Stimulated activated CD8-positive, alpha-beta memory T cell treated with anti-CD3 and anti-CD28 coated beads, Interleukin-7, amount 100 ng/mL, for 24 hours (primary cell): Measurements from ENCODE around the gene COPB1.

Experiments
- DNase-seq: peaks from one replicate; pipeline ENCODE4 v3.0.0-alpha.2; 2020; ENCODE audit warnings: low read depth

COPB1 gene

DNA sequence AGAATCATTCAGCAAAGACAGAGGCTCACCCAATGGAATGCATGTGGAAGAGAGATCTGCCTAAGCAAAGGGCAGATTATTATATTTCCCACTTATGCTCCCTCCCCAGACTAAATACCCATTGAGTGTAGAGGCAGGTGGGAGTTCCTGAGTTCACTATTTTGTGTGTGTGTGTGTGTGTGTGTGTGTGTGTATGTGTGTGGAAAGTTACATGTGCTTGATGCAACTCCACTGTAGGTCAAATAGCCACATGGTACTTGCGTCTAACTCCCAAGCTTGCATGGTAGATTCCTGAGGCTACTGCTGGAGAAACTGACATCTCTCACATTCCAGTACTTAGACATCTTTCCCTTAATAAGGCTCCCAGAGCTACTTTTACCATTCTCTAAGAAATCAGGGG lies 3.4 kb upstream of the COPB1 start:
- DNase-seq: no peak

GRCh38 chr11:14502039-14502438 lies 2.4 kb upstream of the COPB1 start:
- no peak for DNase-seq

DNA sequence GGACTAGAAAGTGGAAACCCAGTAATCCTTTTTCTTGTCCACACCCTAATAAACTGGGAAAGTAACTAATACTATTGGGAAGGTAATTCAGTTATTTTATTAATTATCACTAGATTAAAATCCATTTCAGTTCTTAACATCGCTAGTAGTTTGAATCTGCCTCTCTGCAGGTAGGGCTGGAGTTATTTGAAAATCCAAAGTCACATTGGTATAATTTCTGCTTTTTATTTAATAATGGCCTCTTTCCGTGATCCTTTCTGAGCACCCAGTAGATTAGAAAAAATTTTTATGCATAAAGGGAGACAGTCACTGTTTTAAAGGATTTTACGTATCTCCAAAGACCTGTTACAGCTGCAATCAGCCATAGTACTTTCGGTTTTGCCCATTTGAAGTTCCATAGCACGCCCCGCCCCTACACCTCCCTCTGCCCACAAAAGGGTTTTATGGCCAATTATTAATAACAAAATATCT lies 605 bp upstream of the COPB1 start:
- no peak for DNase-seq

DNA sequence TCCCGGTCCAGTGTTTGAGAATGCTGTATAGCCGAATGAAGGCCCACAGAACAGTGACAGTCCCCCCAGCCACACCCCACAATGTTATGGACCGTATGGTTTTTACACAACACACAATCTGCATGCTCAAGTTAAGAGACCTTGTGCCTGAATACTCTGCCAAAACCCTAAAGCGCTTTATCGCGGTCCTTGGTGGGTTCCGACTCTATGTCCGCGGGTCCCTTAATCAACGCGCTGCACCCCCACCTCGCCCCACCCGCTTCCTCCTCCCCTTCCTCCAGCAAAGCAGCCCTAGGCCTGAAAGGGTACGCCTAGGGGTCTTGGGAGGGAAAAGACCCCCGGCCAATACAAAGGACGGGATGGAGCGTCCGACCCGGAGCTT lies 442 bp downstream of the COPB1 start:
- peak; percentile 9 for DNase-seq

DNA sequence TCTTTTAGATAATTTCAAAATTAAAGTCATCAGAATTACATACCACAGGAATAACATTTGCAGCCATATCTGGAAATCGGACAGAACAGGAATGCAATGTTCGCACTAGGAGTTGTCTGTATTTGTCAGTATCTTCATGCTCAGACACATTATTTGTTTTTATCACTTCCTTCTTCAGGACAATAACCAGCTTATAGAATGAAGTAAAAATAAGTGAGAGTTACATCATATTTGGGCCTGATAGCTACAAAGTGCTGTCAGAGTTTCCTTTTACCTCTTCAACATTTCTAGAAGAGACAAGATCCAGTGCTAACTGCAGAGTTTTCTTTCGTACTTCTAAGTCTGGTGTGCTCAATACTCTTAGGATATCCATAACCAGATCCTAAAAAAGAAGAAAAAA lies 18.9 kb downstream of the COPB1 start:
- DNase-seq: no peak

- no peak for DNase-seq
These were observed 28.5 kb downstream of the COPB1 start for GRCh38 chr11:14471127-14471526.

DNA sequence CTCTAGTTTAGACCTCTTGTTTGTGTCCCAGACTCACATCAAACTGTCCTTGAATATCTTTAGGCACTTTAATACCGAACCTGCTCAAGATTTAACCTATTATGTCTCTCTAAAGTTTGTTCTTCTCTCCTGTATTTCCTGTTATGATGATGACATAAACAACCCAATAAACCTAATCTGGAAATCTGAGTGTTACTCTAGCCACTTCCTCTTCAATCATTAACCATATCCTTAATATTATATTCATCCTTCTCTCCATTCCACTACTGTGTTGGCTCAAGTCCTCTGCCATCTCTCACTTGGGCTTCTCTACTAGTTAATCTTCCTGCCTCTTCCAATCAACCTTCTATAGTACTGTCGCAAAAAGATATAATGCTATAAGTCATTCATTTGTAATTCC lies 36.0 kb downstream of the COPB1 start:
- no peak for DNase-seq

DNA sequence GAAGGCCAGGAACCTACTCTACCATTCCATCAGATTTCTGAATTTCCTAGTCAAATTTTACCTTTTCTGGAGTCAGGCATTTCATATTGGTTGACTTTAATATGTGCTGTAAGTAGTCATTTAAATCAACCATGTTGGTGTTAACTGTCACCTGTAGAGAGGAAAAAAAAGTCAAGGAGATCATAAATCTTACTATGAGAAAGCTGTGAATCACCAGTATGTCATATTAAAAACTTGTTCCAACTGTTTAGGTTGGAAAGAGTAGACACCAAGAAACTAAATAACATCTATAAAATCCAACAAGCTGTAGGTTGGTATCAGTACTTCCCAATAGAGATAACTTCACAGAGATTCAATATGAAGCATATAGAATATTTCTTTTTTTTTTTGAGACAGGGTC lies 39.5 kb downstream of the COPB1 start:
- DNase-seq: no peak

- DNase-seq: no peak
These were observed 41.2 kb downstream of the COPB1 start for GRCh38 chr11:14458377-14458776.

GRCh38 chr11:14455648-14456430 lies 43.8 kb downstream of the COPB1 start:
- no peak for DNase-seq

DNA sequence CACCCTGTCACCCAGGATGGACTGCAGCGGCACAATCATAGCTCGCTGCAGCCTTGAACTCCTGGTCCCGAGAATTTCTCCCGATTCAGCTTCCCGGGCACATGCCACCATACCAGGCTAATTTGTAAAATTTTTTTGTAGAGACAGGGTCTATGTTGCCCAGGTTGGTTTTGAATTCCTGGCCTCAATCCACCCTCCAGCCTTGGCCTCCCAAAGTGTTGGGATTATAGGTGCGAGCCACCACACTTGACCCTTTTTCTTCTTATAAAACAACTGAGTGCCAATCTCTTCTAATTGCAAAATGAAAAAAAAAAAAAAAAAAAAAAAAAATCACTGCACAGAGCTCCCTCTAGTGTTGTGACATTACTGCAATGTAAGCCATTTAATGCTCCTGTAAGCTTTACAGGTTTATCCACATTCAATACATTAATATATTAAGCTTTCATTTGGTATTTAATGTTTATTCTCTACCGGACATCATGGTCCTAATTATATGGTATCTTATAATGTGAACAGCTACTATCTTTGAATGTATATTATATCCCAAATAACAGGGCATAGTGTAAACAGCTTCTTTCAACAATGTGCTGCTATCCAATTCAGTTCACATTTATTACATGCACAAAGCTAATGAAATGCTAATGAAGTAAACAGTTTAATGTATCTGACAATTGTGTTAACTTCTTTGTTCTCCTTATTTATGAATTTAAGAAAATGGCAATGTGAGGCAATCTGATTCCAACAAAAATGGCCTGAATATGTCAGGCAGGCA lies 44.6 kb downstream of the COPB1 start:
- DNase-seq: no peak

DNA sequence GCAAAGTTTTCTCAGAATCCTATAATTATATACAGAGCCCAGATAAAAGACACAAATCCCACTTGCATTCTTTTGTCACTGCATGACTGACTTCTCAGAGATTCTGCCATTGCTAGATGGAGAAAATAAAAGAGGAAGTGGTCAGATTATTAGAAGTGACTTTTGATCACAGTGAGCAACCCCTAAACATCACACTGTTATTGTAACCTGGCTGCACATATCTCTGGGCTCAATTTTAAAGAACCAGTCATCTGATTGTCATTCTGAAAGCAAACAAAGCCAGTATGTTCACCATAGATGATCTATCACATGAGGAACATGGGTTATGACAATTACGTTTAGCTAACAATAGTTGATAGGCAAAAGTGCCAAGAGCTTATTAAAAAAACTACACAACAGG lies 47.8 kb downstream of the COPB1 start:
- DNase-seq: no peak

- DNase-seq: no peak
These were observed 50.3 kb downstream of the COPB1 start for GRCh38 chr11:14449302-14449714.

DNA sequence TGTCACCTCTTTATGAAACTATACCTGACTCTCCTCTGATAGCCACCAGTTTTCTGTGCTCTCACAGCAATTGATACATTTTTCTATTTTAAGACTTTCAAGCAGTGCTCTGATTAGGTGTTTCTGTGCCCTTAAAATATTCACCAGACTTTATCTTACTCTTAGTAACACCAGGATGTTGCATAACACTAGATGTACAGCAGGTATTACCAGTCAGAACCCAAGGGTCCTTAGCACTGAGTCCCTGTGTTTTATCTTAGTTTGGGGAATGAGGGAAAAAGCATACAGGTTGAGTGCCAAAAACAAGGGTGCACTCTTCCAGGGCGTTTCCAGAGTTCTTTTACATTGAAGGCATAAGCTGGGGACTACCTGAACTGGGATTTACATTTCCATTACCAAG lies 51.4 kb downstream of the COPB1 start:
- DNase-seq: no peak

DNA sequence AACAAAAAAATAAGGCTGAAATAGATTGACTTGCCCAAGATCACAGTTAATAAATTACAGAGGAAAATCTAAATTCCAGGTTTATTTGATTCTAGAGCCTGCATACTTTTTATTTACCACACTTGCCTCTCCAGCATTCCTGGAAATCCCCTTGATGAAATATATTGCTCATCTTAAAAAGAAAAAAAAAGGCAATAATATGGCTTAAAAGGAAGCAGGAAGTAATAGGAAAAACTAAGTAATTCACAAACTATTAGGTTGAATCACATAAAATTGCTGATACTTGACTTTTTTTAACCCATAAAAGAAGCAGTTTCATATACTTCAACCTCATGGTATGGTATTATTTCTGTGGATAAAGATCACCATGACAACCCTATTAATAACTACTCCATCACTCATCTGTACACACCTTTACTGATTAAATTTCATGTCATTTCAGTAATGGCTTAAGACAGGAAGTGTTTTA lies 52.9 kb downstream of the COPB1 start:
- no peak for DNase-seq

- no peak for DNase-seq
These were observed 53.8 kb downstream of the COPB1 start for GRCh38 chr11:14445542-14446530.

DNA sequence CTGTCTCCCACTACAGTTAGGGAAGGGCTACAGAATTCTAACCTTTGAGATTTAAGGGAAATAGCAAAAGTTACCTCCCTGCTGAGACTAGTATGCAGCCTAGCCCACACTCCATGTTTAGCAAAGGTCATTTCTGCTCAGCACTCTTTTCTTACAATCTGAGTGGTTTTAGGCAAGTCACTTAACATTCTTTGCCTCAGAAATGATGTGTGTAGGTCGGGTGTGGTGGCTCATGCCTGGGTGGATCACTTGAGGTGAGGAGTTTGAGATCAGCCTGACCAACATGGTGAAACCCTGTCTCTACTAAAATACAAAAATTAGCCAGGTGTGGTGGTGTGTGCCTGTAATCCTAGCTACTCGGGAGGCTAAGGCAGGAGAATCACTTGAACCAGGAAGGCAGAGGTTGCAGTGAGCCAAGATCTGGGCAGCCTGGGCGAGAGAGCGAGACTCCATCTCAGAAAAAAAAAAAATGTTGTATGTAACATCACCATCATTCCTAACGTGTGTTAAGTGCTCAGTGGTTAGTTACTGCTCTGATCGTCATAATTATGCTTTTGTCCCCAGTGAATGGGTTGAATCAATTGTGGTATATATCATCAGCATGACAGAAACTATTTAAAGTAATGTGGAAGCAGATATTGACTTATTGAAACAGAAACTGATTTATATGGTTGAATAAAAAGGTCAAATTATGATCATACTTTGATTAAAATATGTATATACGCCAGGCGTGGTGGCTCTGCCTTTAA lies 55.0 kb downstream of the COPB1 start:
- DNase-seq: no peak

DNA sequence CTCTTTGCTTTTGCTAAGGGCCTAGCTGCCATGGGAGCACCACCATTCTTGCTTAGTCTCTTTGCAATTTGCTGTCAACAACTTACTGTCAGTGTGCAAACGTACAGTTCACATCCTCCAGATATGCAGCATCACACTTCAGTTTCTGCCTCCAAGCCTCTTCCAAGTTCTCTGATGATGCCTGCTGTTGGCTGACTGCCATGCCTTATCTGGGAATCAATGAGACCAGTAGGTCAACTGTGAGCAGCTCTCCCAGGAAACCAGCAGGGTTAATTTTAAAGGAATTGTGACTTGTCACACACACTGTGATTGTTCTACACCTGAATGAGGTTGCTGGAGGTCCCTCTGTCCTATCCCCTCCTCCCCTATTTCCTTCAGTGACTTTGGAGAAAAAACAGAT lies 56.0 kb downstream of the COPB1 start:
- no peak for DNase-seq

DNA sequence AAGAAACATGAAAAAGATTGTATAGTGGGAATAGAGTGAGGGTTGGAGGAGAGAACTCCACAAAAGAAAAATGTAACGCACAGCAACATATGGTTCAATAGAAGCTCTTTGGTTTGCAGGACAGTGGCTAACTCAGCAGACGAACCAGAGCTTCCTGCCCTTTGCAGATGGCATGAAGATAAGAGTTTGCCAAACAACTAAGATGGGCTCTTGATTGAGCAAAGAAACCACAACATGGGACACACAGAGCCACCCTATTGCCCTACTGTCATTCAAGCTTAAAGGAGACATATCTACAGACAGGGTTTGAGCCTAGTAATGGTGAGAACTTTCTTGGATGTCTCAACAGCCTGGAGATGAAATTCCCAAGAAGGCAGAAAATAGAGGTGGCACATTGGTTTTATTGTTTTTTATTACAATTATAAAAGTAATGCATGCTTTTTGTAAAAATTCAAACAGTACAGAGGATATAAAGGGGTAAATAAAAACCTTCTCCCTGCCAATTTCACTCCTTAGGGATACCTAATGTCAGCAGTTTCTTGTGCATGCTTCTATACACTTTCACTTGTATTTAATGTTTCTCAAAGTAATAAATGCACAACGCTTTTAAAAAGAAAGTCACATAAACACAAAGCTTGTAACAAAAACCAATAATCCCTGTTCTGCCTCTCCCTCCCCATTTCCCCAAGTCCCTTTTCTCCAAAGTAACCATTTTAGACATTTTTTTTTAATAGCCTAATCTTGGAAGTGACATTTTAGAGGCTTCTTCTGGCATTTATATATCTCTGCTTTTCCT lies 63.7 kb downstream of the COPB1 start:
- no peak for DNase-seq

GRCh38 chr11:14425621-14426020 lies 74.0 kb downstream of the COPB1 start:
- no peak for DNase-seq

DNA sequence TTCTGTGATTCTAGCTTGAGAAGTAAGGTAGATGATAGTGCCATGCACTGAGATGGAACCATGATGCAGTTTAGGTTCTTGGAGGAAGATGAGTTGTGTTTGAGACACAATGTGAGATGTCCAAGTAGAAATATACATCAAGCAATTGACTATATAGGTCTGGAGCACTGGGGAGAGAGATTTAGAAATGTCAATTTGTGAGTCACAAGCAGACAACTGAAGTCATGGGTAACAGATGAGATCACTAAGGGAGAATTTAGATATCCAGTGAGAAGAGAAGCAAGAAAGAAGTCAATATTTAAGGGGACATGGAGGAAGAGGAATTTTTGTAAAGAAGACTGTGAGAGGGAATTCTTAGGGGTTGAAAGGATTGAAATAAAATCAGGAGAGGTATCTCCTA lies 75.5 kb downstream of the COPB1 start:
- DNase-seq: no peak
